Measurements from ENCODE around the gene HBEGF.
A peak's percentile ranks its signal among the peaks of the same experiment; 100 is the strongest.

HBEGF gene, protein sequence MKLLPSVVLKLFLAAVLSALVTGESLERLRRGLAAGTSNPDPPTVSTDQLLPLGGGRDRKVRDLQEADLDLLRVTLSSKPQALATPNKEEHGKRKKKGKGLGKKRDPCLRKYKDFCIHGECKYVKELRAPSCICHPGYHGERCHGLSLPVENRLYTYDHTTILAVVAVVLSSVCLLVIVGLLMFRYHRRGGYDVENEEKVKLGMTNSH

GRCh38 chr5:140346348-140347221 is at the start of gene HBEGF:
Gene HBEGF, minus strand, starts transcription at chr5:140346603. Its CDS starts 275 bp downstream, at chr5:140346328.
- FAIRE-seq (peak; percentile 78), DNase-seq (ENCODE audit: insufficient read length, low spot score) (peak; percentile 68)

GRCh38 chr5:140393738-140394137 is 47.3 kb upstream of the HBEGF start:
- no peak for DNase-seq (ENCODE audit: insufficient read length, low spot score)
- FAIRE-seq, result no peak

DNA sequence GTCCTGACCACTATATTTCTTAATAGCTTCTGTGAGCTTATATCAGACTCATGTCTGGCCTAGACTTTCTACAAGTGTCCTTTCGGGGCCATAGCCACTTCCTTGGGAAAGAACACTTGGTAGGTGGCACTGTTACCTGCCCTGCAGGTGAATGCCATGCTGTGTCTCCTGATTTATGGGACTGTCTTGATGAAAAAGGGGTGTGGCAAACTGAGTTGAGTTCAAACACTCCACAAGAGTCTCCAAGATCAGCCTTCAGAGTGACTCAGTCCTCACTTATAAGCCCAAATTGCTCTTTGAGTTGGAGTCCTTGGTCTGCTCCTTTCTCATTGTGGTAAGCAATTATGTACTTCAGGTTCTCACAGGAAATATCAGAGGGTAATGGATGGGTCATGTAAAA is 45.3 kb upstream of the HBEGF start:
- no peak for DNase-seq (ENCODE audit: insufficient read length, low spot score)
- FAIRE-seq, result peak; percentile 31

GRCh38 chr5:140391312-140391711 is 44.9 kb upstream of the HBEGF start:
- no peak for FAIRE-seq

GRCh38 chr5:140388052-140388451 is 41.6 kb upstream of the HBEGF start:
- DNase-seq (ENCODE audit: insufficient read length, low spot score) (no peak), FAIRE-seq (no peak)

More at GRCh38 chr5:140391312-140391711, 44.9 kb upstream of the HBEGF start:
- DNase-seq (ENCODE audit: insufficient read length, low spot score), result no peak

- DNase-seq (ENCODE audit: insufficient read length, low spot score) (no peak), FAIRE-seq (no peak)
Observed at GRCh38 chr5:140383300-140383699, 36.9 kb upstream of the HBEGF start.

DNA sequence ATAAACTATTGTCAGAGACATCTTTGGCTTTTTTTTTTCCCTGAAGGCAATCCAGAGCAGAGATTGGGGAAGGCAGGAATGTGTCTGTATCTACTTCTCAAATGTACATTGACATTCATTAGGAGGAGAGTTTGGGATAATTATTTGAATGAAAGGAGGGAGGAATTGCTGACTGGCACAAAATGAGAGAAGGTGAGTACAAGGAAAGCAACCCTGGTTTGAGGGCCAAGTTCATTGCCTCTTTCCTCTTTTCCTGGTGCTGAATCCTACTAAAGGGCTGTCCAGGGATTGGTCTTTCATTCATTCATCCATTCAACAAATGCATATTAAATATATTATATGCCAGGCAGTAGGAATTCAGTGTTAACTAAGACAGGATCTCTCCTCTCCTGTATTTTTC is 36.5 kb upstream of the HBEGF start:
- FAIRE-seq (no peak), DNase-seq (ENCODE audit: insufficient read length, low spot score) (no peak)

- DNase-seq (ENCODE audit: insufficient read length, low spot score) (no peak), FAIRE-seq (no peak)
Observed at GRCh38 chr5:140381972-140382371, 35.6 kb upstream of the HBEGF start.

DNA sequence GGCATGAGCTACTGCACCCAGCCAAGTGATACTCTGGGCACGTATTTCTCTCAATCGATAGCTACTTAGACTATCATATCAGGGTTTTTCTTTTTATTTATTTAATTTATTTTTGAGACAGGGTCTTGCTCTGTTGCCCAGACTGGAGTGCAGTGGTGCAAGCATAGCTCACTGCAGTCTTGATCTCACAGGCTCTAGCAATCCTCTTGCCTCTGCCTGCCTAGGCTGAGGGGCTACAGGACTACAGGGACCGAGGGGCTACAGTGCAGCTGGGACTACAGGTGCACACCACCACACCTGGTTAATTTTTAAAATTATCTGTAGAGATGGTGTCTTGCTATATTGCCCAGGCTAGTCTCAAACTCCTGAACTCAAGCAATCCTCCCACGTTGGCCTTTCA is 34.9 kb upstream of the HBEGF start:
- FAIRE-seq (no peak), DNase-seq (ENCODE audit: insufficient read length, low spot score) (no peak)

DNA sequence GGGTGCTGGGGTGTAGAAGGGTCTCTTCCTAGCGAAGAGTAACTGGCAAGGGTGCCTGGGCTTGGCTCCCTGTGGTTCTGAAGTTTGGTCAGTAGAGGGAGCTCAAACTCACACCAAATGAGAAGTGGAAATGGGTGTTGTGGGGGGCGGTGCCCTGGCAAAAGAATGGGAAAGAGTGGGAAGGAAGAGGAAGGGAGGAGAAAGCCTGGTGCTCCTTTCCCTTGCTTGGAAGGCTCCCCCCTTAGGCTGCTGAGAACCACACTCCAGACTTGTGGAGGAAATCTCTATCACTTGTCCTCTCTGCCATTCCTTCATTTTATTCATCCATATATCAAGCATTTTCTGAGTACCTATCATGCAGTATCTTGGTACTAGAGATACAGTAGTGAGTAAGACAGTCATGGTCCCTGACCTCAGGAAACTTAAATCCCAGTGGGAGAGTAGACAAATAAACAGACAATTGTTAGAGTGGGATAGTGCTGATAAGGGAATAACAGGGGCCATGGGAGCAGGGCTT is 26.6 kb upstream of the HBEGF start:
- FAIRE-seq (peak; percentile 84), DNase-seq (ENCODE audit: insufficient read length, low spot score) (no peak)

- DNase-seq (ENCODE audit: insufficient read length, low spot score), result no peak
- no peak for FAIRE-seq
Observed at GRCh38 chr5:140371356-140372151, 25.2 kb upstream of the HBEGF start.

- no peak for FAIRE-seq
- DNase-seq (ENCODE audit: insufficient read length, low spot score), result no peak
Observed at GRCh38 chr5:140367256-140368013, 21.0 kb upstream of the HBEGF start.

DNA sequence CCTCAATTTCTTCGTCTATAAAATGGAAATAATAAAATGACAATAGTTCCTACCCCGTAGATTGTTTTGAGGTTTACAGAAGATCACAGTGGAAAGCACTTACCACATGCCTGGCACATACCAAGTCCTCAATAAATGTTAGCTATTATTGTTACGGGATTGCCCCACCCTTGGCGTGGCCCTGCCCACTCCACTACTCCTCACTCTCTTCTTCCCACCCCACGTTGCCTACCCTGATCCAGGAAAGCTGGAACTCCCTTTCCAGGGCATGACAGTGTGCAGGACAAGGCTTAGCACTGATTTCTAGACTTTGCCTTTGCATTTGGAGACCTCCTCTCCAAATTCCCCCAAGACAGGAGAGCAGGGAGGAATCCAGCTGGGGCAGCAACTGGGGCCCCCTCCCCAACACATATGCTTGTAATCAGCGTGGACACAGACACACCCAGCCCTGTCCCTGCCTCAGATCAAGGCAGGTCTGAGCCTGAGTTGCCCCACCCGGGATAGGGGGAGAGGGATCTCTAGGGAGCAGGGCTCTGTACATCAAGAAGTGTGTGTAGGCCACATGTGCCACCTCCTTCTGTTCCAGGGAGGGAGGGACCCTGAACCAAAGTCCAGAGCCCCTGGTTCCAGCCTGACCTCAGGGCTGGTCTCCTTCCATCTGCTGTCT is 20.3 kb upstream of the HBEGF start:
- FAIRE-seq (no peak), DNase-seq (ENCODE audit: insufficient read length, low spot score) (no peak)

DNA sequence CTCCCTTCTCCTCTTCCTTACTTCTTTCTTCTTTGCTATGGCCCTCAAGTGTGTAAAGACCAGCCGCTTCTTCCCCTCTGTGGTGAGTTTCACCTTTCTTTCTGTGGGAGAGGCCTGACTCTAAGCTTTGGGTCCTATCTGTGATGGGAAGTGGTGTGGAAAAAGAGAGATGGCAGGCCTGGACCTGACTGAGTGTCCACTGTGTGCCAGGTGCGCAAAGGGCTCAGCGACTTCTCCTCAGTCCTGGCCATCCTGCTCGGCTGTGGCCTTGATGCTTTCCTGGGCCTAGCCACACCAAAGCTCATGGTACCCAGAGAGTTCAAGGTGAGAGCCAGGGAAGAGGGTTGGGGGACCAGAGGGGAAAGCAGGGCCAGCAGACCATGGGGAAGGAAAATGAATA is 19.5 kb upstream of the HBEGF start:
- FAIRE-seq, result no peak

DNA sequence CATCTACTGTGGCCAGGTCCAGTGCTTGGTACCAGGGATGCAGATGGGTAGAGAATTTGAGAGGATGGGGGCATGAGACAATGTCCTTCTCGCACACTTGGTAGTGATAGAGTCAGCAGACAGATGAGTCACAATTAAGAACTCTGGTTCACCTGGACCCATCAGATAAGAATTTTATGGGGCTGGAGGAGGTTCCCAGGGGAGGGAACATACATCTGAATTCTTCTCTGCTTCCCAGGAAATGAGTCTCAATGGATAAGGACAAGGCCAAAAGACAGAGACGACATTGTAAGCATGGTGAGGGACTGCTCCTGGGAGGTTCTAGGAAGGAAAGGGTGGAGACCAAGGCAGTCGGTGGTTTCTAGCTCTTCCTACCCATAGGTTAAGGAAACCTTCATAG is 18.9 kb upstream of the HBEGF start:
- FAIRE-seq, result no peak
- DNase-seq (ENCODE audit: insufficient read length, low spot score), result no peak

More for the DNA sequence above, 19.5 kb upstream of the HBEGF start:
- DNase-seq (ENCODE audit: insufficient read length, low spot score), result no peak

- no peak for DNase-seq (ENCODE audit: insufficient read length, low spot score)
- FAIRE-seq, result no peak
Observed at GRCh38 chr5:140364472-140364765, 18.0 kb upstream of the HBEGF start.

- DNase-seq (ENCODE audit: insufficient read length, low spot score) (no peak), FAIRE-seq (no peak)
Observed at GRCh38 chr5:140363631-140364471, 17.4 kb upstream of the HBEGF start.

- peak; percentile 81 for FAIRE-seq
- peak; percentile 72 for DNase-seq (ENCODE audit: insufficient read length, low spot score)
Observed at GRCh38 chr5:140362875-140363630, 16.6 kb upstream of the HBEGF start.

Measured in GM19239 (cell line).